ENCODE data around the gene SORL1.

SORL1 gene

DNA sequence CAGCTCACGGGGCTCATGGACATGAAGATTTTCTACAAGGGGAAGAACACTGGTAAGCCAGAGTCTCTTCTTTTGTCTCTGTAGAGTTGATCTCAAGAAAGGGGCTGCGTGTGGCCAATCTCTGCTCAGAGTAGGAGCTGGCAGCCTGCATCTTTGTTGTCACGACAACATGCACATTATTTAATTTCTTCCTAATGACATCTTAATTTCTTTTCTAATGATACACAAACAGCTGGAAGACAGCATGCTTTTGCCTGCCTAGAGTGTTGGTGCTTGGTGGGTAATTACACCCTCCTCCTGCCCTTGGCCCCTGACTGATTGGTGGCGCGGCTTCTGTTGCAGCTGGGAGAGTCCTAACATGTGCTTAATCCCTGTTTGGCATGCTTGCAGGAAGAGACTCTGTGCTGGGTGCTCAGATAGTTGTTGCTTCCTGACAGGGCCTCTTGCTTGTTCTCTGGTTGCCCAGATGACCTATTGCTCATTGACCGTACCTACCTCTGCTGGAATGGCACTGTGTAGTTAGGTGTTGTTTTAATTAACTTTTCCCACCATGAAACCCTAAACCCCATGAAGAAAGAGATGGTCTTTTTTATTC is 107.6 kb downstream of the SORL1 start:
- Histone ChIP-seq H3K9me3 (ENCODE audit: insufficient read depth, low read length, severe bottlenecking) (no peaks in the 10 kb centered on the region), H2AFZ (ENCODE audit: low read depth, low read length) (no peak overlapping the region), H3K79me2 (ENCODE audit: insufficient read depth, low read length) (no peaks in the 10 kb centered on the region), H4K20me1 (ENCODE audit: insufficient read depth, low read length) (no peaks in the 10 kb centered on the region), H3K9ac (ENCODE audit: low read depth, low read length) (no peak overlapping the region), H3K4me2 (ENCODE audit: insufficient read depth, low read length) (no peak overlapping the region), H3K4me3 (ENCODE audit: low read depth in 1 of 2, low read length in 2 of 2) (no peak overlapping the region), H3K27me3 (ENCODE audit: insufficient read depth, low read length, poor library complexity) (no peaks in the 10 kb centered on the region), H3K27ac (ENCODE audit: low read length) (no peak overlapping the region), H3K36me3 (ENCODE audit: insufficient read depth, low read length) (peaks cover 75% of the 10 kb centered on the region), H3K4me1 (ENCODE audit: insufficient read depth, low read length) (peaks cover 36% of the 10 kb centered on the region)
- DNase-seq, result no peak
- no peak for ATAC-seq (ENCODE audit: insufficient read depth, low read depth)
- TF ChIP-seq, protein P1, sequence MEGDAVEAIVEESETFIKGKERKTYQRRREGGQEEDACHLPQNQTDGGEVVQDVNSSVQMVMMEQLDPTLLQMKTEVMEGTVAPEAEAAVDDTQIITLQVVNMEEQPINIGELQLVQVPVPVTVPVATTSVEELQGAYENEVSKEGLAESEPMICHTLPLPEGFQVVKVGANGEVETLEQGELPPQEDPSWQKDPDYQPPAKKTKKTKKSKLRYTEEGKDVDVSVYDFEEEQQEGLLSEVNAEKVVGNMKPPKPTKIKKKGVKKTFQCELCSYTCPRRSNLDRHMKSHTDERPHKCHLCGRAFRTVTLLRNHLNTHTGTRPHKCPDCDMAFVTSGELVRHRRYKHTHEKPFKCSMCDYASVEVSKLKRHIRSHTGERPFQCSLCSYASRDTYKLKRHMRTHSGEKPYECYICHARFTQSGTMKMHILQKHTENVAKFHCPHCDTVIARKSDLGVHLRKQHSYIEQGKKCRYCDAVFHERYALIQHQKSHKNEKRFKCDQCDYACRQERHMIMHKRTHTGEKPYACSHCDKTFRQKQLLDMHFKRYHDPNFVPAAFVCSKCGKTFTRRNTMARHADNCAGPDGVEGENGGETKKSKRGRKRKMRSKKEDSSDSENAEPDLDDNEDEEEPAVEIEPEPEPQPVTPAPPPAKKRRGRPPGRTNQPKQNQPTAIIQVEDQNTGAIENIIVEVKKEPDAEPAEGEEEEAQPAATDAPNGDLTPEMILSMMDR (IDR thresholded peaks at IDR 0.05; ENCODE audit: borderline replicate concordance, extremely low read depth, low read length, poor library complexity, severe bottlenecking), result no peak
- TF ChIP-seq EZH2 (IDR thresholded peaks at IDR 0.05; ENCODE audit: borderline replicate concordance, low read depth, low read length, severe bottlenecking), result no peak

DNA sequence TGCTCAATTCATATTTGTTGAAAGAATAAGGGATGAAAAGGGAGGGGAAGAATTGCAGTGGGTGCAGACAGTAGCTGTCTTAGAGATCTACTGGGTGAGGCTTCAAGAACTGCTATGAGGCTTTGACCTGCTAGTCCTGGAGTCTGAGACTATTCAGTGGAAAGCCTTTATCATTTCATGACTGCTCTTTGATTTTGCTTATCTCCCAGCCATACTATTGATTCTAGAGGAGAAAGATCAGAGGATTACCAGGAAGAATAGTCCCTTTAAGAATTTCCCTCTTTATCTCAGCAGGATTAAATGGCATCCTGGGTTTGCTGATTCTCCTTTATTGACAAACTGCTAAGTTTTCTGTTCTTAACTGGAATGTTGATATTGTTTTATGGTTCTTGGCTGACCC is 108.1 kb downstream of the SORL1 start:
- Histone ChIP-seq H4K20me1 (ENCODE audit: insufficient read depth, low read length) (no peaks in the 10 kb centered on the region), H3K4me1 (ENCODE audit: insufficient read depth, low read length) (peaks cover 36% of the 10 kb centered on the region), H3K27me3 (ENCODE audit: insufficient read depth, low read length, poor library complexity) (no peaks in the 10 kb centered on the region), H3K9me3 (ENCODE audit: insufficient read depth, low read length, severe bottlenecking) (no peaks in the 10 kb centered on the region), H3K79me2 (ENCODE audit: insufficient read depth, low read length) (no peaks in the 10 kb centered on the region), H3K36me3 (ENCODE audit: insufficient read depth, low read length) (peaks cover 76% of the 10 kb centered on the region), H2AFZ (ENCODE audit: low read depth, low read length) (no peak overlapping the region), H3K4me3 (ENCODE audit: low read depth in 1 of 2, low read length in 2 of 2) (no peak overlapping the region), H3K4me2 (ENCODE audit: insufficient read depth, low read length) (no peak overlapping the region), H3K27ac (ENCODE audit: low read length) (no peak overlapping the region), H3K9ac (ENCODE audit: low read depth, low read length) (no peak overlapping the region)
- DNase-seq (no peak), ATAC-seq (ENCODE audit: insufficient read depth, low read depth) (no peak)
- TF ChIP-seq, protein P1 (IDR thresholded peaks at IDR 0.05; ENCODE audit: borderline replicate concordance, extremely low read depth, low read length, poor library complexity, severe bottlenecking), result no peak
- TF ChIP-seq EZH2 (IDR thresholded peaks at IDR 0.05; ENCODE audit: borderline replicate concordance, low read depth, low read length, severe bottlenecking), result no peak

DNA sequence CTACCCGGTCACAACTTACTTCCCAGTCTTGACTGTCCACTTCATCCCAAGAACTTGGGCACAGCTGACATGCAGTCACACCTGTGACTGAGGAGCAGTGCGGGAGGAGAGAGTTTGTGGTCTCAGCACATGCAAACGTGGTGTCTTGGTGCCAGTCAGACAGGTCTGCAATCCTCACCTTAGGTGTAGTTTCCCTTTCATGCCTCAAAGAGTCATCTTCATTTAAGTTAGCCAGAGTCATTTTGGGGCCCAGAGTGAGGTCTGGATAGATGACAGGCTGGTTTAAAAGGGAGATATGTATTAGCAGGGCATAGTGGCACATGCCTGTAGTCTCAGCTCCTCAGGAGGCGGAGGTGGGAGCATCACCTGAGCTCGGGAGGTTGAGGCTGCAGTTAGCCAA is 109.1 kb downstream of the SORL1 start:
- no peak for TF ChIP-seq EZH2 (IDR thresholded peaks at IDR 0.05; ENCODE audit: borderline replicate concordance, low read depth, low read length, severe bottlenecking)
- TF ChIP-seq, protein P1 (IDR thresholded peaks at IDR 0.05; ENCODE audit: borderline replicate concordance, extremely low read depth, low read length, poor library complexity, severe bottlenecking), result no peak
- H2AFZ ChIP-seq (ENCODE audit: low read depth, low read length), result no peak overlapping the region
- H3K4me3 ChIP-seq (ENCODE audit: low read depth in 1 of 2, low read length in 2 of 2), result no peak overlapping the region
- H3K9me3 ChIP-seq (ENCODE audit: insufficient read depth, low read length, severe bottlenecking), result no peaks in the 10 kb centered on the region
- H3K4me1 ChIP-seq (ENCODE audit: insufficient read depth, low read length), result peaks cover 29% of the 10 kb centered on the region
- no peak overlapping the region for H3K9ac ChIP-seq (ENCODE audit: low read depth, low read length)
- ATAC-seq (ENCODE audit: insufficient read depth, low read depth) (no peak), DNase-seq (no peak)
- no peaks in the 10 kb centered on the region for H3K79me2 ChIP-seq (ENCODE audit: insufficient read depth, low read length)
- H3K27me3 ChIP-seq (ENCODE audit: insufficient read depth, low read length, poor library complexity), result no peaks in the 10 kb centered on the region
- H3K4me2 ChIP-seq (ENCODE audit: insufficient read depth, low read length), result no peak overlapping the region
- 0 out of 2 replicates have a peak overlapping the region, but pooled peaks have one; percentile 29 for H3K27ac ChIP-seq (ENCODE audit: low read length)
- H3K36me3 ChIP-seq (ENCODE audit: insufficient read depth, low read length), result peaks cover 75% of the 10 kb centered on the region
- no peaks in the 10 kb centered on the region for H4K20me1 ChIP-seq (ENCODE audit: insufficient read depth, low read length)
